ENCODE measurements around the gene GLIS2.

GLIS2 gene

GRCh38 chr16:4372001-4372577, 56.2 kb downstream of the GLIS2 start:
- in situ Hi-C loops (cut with HindIII; ENCODE audit: low sequenced_read_pairs): no loop called here
- DNase-seq (ENCODE audit: low read depth): no peak
- H3K4me3 ChIP-seq (ENCODE audit: low read depth, low read length): peak overlapping the region; percentile 71
- TF ChIP-seq, protein P1, sequence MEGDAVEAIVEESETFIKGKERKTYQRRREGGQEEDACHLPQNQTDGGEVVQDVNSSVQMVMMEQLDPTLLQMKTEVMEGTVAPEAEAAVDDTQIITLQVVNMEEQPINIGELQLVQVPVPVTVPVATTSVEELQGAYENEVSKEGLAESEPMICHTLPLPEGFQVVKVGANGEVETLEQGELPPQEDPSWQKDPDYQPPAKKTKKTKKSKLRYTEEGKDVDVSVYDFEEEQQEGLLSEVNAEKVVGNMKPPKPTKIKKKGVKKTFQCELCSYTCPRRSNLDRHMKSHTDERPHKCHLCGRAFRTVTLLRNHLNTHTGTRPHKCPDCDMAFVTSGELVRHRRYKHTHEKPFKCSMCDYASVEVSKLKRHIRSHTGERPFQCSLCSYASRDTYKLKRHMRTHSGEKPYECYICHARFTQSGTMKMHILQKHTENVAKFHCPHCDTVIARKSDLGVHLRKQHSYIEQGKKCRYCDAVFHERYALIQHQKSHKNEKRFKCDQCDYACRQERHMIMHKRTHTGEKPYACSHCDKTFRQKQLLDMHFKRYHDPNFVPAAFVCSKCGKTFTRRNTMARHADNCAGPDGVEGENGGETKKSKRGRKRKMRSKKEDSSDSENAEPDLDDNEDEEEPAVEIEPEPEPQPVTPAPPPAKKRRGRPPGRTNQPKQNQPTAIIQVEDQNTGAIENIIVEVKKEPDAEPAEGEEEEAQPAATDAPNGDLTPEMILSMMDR (IDR thresholded peaks at IDR 0.05; ENCODE audit: low read depth, low read length, missing control alignments): no peak

DNA sequence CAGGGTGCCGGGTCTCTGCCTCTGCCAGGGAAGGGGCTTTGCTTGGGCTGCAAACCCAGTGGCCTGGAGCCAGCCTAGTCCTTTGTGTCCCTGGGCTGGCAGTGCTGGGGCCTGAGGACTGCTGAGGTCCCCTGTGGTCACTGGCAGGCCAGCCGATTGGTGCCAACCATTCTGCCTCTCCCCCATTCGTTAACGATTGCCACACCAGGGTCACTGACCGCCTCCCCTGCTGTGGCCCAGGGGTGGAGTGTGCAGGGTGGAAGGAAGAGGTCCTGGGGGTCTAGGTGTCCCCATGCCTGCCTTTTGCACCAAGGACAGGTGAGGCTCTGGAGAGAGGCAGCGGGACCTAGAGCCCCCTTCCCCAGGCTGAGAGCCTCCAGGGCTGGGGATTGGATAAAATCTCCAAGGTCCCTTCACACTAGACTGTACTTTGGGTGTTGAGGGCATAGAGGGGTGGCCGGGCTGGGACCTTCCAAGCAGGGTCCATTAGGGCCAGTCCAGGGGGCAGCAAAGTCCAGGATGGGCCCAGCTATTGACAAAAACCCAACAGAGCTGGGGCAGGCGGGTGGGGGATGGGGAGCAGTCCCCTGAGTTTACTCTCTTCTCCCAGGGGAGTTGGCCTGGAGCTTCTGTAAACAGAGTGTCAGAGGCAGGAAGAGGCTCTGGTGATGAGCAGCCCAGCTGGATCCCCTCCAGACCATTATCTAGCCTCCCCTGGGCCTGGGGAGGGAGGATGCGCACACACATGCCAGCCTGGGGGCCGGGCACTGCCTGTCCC, 56.9 kb downstream of the GLIS2 start:
- TF ChIP-seq, protein P1 (IDR thresholded peaks at IDR 0.05; ENCODE audit: low read depth, low read length, missing control alignments): no peak
- in situ Hi-C loops (cut with HindIII; ENCODE audit: low sequenced_read_pairs): no loop called here
- peak overlapping the region; percentile 71 for H3K4me3 ChIP-seq (ENCODE audit: low read depth, low read length)
- no peak for DNase-seq (ENCODE audit: low read depth)

GRCh38 chr16:4373356-4373908, 57.6 kb downstream of the GLIS2 start:
- TF ChIP-seq, protein P1 (IDR thresholded peaks at IDR 0.05; ENCODE audit: low read depth, low read length, missing control alignments): no peak
- no peak for DNase-seq (ENCODE audit: low read depth)
- H3K4me3 ChIP-seq (ENCODE audit: low read depth, low read length): peak overlapping the region; percentile 71
- in situ Hi-C loops (cut with HindIII; ENCODE audit: low sequenced_read_pairs): no loop called here

- TF ChIP-seq, protein P1 (IDR thresholded peaks at IDR 0.05; ENCODE audit: low read depth, low read length, missing control alignments): no peak
- peak; percentile 80 for DNase-seq (ENCODE audit: low read depth)
- H3K4me3 ChIP-seq (ENCODE audit: low read depth, low read length): peak overlapping the region; percentile 71
- in situ Hi-C loops (cut with HindIII; ENCODE audit: low sequenced_read_pairs): no loop called here
Observed at GRCh38 chr16:4373909-4374742, 58.3 kb downstream of the GLIS2 start.

- no peak for DNase-seq (ENCODE audit: low read depth)
- TF ChIP-seq, protein P1 (IDR thresholded peaks at IDR 0.05; ENCODE audit: low read depth, low read length, missing control alignments): no peak
- in situ Hi-C loops (cut with HindIII; ENCODE audit: low sequenced_read_pairs): no loop called here
- no peak overlapping the region for H3K4me3 ChIP-seq (ENCODE audit: low read depth, low read length)
Observed at GRCh38 chr16:4375717-4376116, 59.9 kb downstream of the GLIS2 start.
